NCI-H1436 treated with DMSO at 0.1 percent for 48 hours (cell line): ENCODE results near the gene ZNF77.
"Not testable (repeated sequence)": the region's sequence is repeated elsewhere in the genome, so short reads cannot be mapped to it uniquely, and the experiment has no call there.

Experiments used
- DNase-seq: peaks from one replicate; lab custom pipeline; 2025; lab: John Stamatoyannopoulos, UW

ZNF77 gene

DNA sequence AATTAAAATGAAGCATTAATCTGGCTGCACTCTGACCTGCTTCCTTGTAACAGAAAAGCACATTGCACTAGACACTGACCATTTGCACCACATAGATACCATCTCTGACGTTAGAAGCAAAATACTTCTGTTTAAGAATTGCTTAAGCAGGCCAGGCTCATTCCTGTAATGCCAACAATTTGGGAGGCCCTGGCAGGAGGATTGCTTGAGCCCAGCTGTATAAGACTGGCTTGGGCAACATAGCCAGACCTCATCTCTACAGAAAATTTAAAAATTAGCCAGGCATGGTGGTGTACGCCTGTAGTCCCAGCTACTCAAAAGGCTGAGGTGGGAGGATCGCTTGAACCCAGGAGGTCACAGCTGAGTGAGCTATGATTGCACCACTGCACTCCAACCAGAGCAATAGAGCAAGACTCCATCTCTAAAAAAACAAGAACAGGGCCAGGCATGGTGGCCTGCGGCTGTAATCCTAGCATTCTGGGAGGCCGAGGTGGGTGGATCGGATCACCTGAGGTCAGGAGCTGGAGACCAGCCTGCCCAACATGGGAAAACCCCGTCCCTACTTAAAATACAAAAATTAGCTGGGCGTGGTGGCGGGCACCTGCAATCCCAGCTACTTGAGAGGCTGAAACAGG is 25.5 kb upstream of the ZNF77 start:
- DNase-seq: no peak

DNA sequence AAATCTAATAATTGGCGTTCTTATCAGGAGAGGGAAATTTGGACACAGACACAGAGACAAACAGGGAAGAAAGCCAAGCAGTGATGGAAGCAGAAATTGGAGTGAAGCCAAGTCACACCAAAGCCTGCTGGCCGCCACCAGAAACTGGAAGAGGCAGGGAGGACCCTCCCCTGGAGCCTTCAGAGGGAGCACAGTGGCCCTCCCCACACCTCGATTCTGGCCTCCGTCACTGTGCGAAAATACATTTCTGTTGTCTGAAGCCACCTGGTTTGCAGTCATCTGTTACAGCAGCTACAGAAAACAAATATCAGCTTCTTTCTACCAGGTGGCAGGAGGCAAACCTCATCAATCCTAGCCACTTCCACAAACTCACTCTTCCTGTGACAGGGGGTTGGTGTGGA is 24.3 kb upstream of the ZNF77 start:
- DNase-seq: peak; percentile 69

- no peak for DNase-seq
Measured at GRCh38 chr19:2967972-2968371, 23.2 kb upstream of the ZNF77 start.

- no peak for DNase-seq
Measured at GRCh38 chr19:2964874-2965273, 20.1 kb upstream of the ZNF77 start.

- not testable (repeated sequence) for DNase-seq
Measured at GRCh38 chr19:2963631-2964030, 18.9 kb upstream of the ZNF77 start.

- DNase-seq: no peak
Measured at GRCh38 chr19:2963122-2963521, 18.4 kb upstream of the ZNF77 start.

DNA sequence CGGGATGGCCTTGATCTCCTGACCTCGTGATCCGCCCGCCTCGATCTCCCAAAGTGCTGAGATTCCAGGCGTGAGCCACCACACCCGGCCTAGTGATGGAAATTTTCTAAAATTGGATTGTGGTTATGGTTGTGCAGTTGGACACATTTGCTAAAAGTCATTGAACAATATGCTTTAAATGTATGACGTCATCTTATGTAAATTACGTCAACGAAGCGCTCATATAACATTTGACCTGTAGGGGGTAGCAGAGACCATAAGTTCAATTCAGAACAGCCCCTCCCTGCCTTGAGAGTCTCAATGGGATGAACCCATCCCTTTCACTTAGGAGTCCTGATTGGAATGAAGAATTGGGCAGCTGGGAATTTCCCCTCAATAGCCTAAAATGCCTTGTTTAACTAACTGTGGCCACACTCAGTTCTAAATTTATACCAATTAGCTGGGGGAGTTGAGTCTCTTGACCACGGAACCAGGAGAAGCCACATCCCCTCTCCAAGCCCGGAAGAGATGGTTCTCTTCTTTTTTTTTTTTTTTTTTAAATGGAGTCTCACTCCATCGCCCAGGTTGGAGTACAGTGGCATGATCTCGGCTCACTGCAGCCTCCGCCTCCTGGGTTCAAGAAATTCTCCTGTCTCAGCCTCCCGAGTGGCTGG is 17.4 kb upstream of the ZNF77 start:
- DNase-seq: no peak

DNA sequence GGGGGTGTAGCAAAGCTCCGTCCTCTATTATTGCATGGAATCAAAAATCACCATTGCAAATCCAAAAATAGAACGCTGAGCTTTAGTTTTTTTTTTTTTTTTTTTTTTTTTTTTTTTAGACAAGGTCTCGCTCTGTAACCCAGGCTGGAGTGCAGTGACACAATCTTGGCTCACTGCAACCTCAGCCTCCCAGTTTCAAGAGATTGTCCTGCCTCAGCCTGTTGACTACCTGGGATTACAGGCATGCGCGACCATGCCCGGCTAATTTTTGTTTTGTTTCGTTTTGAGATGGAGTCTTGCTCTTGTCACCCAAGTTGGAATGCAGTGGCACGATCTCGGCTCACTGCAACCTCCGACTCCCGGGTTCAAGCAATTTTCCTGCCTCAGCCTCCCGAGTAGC is 15.3 kb upstream of the ZNF77 start:
- DNase-seq: no peak

DNA sequence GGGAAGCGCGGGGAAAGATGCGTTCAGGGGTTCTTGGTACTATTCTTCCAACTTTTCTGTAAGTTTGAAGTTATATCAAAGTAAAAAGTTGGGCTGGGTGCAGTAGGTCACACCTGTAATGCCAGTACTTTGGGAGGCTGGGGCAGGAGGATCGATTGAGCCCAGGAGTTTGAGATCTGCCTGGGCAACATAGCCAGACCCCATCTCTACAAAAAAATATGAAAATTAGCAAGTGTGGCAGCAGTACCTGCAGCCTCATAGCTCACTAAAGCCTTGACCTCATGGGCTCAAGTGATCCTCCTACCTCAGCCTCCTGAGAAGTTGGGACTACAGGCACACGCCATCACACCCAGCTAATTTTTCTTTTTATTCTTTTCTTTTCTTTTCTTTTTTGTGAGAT is 12.4 kb upstream of the ZNF77 start:
- no peak for DNase-seq

DNA sequence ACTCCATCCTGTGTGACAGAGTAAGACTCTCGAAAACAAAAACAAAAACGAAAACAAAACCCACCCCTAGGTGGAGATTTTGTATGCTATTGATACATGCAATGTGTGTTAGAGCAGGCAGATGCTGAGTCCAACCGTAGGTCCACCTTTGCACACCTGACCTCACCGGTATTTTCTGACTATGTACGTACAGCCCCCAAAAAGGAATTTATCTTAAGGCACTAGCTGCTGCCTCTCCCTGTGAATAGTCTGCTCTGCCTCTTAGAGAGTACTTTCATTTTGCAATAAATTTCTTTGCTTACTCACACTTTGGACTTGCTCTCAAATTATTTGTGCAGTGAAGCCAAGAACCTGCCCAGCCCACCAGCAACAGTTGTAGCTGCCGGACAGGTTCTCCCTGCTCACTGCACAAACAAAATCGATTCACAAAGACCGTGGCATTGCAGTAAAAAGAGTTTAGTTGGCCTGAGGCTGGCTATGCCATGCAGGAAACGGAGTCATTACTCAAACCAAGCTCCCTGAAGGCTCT is 8.2 kb upstream of the ZNF77 start:
- DNase-seq: no peak

- peak; percentile 97 for DNase-seq
Measured at GRCh38 chr19:2950286-2951124, 5.7 kb upstream of the ZNF77 start.

DNA sequence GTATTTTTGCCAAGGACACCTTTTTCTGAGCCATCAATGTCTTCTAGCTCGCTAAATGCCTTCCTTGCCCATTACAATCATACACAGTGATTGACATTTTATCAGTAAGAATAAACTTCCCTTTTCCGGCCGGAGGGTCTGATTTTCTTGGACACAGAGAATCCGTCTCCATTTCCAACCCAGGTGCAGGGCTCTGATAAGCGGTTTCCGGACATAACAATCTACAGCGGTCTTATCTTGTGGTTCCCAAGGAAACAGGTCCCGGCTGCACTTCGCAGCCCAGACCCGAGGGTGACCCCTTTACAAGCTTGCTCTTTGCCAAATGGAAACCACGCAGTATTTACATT is 5.1 kb upstream of the ZNF77 start:
- DNase-seq: no peak

GRCh38 chr19:2945575-2946184 is 909 bp upstream of the ZNF77 start:
- no peak for DNase-seq

DNA sequence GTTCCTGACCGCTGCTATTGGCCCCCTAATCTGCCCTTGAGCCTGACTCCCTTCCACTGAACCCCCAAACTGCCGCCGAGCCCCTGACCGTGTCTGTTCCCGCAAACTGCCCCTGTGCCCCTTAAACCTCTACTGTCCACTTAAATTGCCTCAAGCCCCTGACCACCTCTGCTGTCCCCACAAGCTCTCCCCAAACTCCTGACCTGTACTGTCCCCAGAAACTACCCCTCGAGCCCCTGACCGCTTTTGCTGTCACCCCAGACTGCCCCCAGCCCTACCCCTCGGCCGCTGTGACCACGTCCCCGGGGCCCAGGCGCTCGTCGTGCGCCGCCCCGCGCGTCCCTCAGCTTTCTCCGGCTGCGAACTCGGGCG is 382 bp downstream of the ZNF77 start:
- no peak for DNase-seq

- no peak for DNase-seq
Measured at GRCh38 chr19:2942928-2943640, 1.7 kb downstream of the ZNF77 start.

DNA sequence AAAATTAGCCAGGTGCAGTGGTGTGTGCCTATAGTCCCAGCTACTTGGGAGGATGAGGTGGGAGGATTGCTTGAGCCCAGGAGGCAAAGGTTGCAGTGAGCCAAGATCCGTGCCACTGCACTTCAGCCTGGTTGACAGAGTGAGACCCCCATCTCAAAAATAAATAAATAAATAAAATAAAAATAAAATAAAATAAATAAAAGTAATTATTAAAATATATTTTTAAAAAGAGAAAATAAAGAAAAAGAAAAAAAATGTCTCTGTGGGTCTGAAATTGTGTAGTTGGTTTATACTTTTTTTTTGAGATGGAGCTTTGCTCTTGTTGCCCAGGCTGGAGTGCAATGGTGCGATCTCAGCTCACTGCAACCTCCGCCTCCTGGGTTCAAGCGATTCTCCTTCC is 8.9 kb downstream of the ZNF77 start:
- DNase-seq: not testable (repeated sequence)

DNA sequence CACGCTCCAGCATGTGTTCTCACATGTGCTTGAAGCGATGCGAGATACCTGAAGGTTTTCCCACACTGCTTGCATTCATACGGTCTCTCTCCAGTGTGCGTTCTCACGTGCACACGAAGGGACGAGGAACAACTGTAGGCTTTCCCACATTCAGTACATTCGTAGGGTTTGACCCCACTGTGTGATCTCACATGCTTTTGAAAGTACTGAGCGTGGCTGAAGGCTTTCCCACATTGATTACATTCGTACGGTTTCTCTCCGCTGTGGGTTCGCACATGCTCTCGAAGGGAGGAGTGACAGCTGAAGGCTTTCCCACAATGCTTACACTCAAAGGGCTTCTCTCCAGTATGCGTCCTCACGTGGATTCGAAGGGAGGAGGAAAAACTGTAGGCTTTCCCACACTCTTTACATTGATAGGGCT is 11.3 kb downstream of the ZNF77 start:
- no peak for DNase-seq

DNA sequence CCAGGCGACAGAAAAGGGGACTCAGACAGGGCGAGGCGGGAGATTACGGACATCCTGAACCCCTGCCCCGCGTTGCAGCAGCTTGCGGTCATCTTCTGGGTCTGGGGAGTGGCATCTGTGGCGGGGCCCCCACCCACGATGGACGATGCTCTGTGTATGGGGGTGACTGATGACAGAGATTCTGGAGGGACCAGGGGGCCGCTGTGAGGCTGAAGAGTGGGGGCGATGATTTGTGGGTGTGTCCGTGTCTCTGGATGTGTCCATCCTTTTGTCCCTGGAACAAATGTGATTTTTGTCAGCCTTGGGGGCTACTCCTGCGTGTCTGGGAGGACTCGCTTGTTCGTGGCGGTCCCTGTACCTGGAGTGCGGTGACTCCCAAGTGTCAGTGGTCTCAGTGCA is 17.7 kb downstream of the ZNF77 start:
- DNase-seq: no peak

DNA sequence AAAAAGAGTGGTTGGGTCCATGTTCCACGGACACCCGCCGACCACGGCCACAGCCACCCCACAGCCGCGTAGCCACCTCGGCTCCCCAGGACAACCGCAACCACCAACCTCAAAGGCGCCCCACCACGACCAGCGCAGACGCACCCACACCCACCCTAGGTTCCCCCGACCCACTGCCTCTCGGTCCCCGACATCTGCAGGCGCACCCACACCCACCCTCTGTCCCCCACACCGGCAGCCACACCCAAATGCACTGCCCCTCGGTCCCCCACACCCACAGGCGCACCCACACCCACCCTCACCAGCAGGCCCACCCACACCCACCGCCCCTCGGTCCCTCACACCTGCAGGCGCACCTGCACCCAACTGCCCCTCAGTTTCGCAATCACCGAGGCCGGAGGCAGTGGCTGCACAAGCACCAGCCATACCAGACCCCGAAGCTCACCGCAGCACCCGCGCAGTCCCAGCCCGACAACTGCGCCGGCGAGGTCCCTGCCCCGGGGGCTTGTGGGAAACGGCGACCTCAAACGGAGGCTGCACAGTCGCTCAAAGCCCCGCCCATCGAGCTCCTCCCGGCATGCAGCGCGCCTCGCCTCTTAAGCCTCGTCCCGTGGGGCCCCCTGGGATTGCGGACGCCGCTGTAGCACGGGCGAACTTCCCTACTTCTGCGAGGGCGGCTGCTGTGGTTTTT is 18.3 kb downstream of the ZNF77 start:
- DNase-seq: no peak

DNA sequence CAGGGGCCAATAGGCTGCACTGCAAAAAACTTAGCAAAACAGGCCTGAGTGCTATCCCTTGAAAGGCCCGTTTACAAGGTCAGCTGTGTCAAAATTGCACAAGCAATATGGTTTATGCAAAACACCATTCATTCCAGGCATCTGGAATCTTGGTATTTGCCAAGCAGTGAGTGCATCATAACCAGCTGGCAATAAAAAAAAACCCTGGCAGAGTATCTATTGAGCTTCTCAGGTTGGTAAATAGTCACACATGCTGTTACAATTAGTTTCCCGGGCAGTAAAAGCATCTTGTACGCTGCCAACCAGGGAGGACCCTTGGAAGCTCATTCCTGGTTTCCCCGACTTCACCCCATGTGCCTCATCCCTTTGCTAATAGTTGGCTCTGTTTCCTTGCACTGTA is 21.3 kb downstream of the ZNF77 start:
- no peak for DNase-seq

GRCh38 chr19:2922987-2923386 is 21.8 kb downstream of the ZNF77 start:
- DNase-seq: no peak
